HepG2 (cell line): ENCODE data around the gene IST1. TPM values are rescaled to one million over a fixed set of nuclear protein-coding genes. Genes with fewer than 3 reads are reported as not detected.

ENCODE experiments used
- ATAC-seq: fragments of 200-7000 bp; cut with Tn5 transposase; 3 replicates; pipeline ENCODE4 v1.9.1; 2020; ENCODE audit warnings: mild to moderate bottlenecking, moderate library complexity
- BruUV-seq: library from RNA; stranded (reverse); fragments of 400-500 nt; replicated peaks from 2 replicates; lab custom pipeline; 2021; lab: Mats Ljungman, UMichigan
- CTCF ChIA-PET: fragments of 300-600 bp; formaldehyde crosslinking; extraction: SDS; loops from one replicate; lab custom pipeline; 2021; ENCODE audit warnings: low total read pairs, inconsistent platforms, low intra/inter-chr PET ratio; lab: Yijun Ruan, JAX
- POLR2A ChIA-PET: fragments of 350-600 bp; sonication (Branson Sonifier 250); formaldehyde crosslinking; loops from one replicate; lab custom pipeline; 2020; ENCODE audit warnings: antibody characterized with exemption, inconsistent platforms; lab: Yijun Ruan, JAX
- DNase-seq: peaks from one replicate; pipeline ENCODE4 v3.0.0-alpha.2; 2015; ENCODE audit warnings: low spot score
- FAIRE-seq: peaks from 3 replicates; lab custom pipeline; 2011; peaks lifted over from hg19 to GRCh38; lab: Jason Lieb, UNC
- H2AFZ ChIP-seq: one replicate; pipeline ENCODE4 v1.6.1; 2011; ENCODE audit warnings: low read length, inconsistent platforms
- H3K27ac ChIP-seq: fragments of 300-600 bp; 3 replicates; pipeline ENCODE4 v1.8.0; 2011; ENCODE audit warnings: mixed run types, mild to moderate bottlenecking, mixed read lengths, low read length, inconsistent platforms; ENCODE audit not compliant: insufficient read depth; ENCODE audit errors: extremely low read length
- H3K27me3 ChIP-seq, 2 experiments: fragments of 200-600 bp in 1 of 2; 2 replicates in 1 of 2; 3 replicates in 1 of 2; pipeline versions ENCODE4 v1.6.0 to v1.8.0; 2011; ENCODE audit warnings: low read length in 2 of 2, mild to moderate bottlenecking in 2 of 2, moderate library complexity in 2 of 2, inconsistent platforms in 1 of 2; ENCODE audit not compliant: insufficient read depth in 2 of 2, control insufficient read depth in 1 of 2
- H3K36me3 ChIP-seq, 2 experiments: fragments of 200-600 bp in 1 of 2; replicated peaks in 1 of 2; 2 replicates in 1 of 2; 3 replicates in 1 of 2; pipeline versions ENCODE4 v1.5.1 to v1.8.0; 2011; ENCODE audit warnings: low read length in 2 of 2, inconsistent platforms in 1 of 2; ENCODE audit not compliant: insufficient read depth in 2 of 2, control insufficient read depth in 1 of 2
- H3K4me1 ChIP-seq: 2 replicates; pipeline ENCODE4 v1.5.1; 2012; ENCODE audit warnings: low read length, inconsistent platforms; ENCODE audit not compliant: insufficient read depth
- H3K4me2 ChIP-seq: 2 replicates; pipeline ENCODE4 v1.6.0; 2011; ENCODE audit warnings: low read depth, low read length, inconsistent platforms
- H3K4me3 ChIP-seq, 3 experiments: fragments of 200-600 bp in 1 of 3; sonication (generic), shearing (Covaris generic) in 1 of 3; replicated peaks in 1 of 3; 2 replicates each; pipeline ENCODE4 v1.5.1; 2011 to 2016; ENCODE audit warnings: low read length in 3 of 3, inconsistent platforms in 2 of 3, low read depth in 2 of 3, mild to moderate bottlenecking in 2 of 3, control low read depth in 1 of 3, mixed read lengths in 1 of 3; ENCODE audit not compliant: insufficient read depth in 1 of 3
- H3K79me2 ChIP-seq: one replicate; pipeline ENCODE4 v1.6.1; 2011; ENCODE audit warnings: low read length, inconsistent platforms; ENCODE audit not compliant: insufficient read depth
- H3K9ac ChIP-seq: 2 replicates; pipeline ENCODE4 v1.6.0; 2011; ENCODE audit warnings: mild to moderate bottlenecking, low read depth, low read length, inconsistent platforms; ENCODE audit not compliant: insufficient read depth
- H3K9me3 ChIP-seq: 2 replicates; pipeline ENCODE4 v1.5.1; 2012; ENCODE audit warnings: mild to moderate bottlenecking, low read length
- H4K20me1 ChIP-seq: 2 replicates; pipeline ENCODE4 v1.6.0; 2011; ENCODE audit warnings: inconsistent platforms, mild to moderate bottlenecking, low read length, moderate library complexity; ENCODE audit not compliant: insufficient read depth
- BORCS8-MEF2B ChIP-seq: sonication (generic); formaldehyde crosslinking; IDR thresholded peaks from 2 replicates; pipeline ENCODE4 v1.8.0; 2022; ENCODE audit warnings: mild to moderate bottlenecking, missing genetic modification reagents
- CAMTA2 ChIP-seq: sonication (generic); formaldehyde crosslinking; IDR thresholded peaks from 2 replicates; pipeline ENCODE4 v1.4.0; 2020; ENCODE audit warnings: mild to moderate bottlenecking, missing genetic modification reagents, borderline replicate concordance
- DDIT3 ChIP-seq: sonication (generic); formaldehyde crosslinking; IDR thresholded peaks from 2 replicates; pipeline ENCODE4 v1.4.0; 2020; ENCODE audit warnings: mild to moderate bottlenecking, missing genetic modification reagents
- HNF4A ChIP-seq: sonication (generic); formaldehyde crosslinking; IDR thresholded peaks from 2 replicates; pipeline ENCODE4 v1.4.0; 2020; ENCODE audit warnings: missing genetic modification reagents
- TEF ChIP-seq: sonication (generic); formaldehyde crosslinking; IDR thresholded peaks from 2 replicates; pipeline ENCODE4 v1.5.0; 2020; ENCODE audit warnings: missing genetic modification reagents
- ZBTB10 ChIP-seq: sonication (generic); formaldehyde crosslinking; IDR thresholded peaks from 2 replicates; pipeline ENCODE4 v1.4.0; 2020; ENCODE audit warnings: missing genetic modification reagents, borderline replicate concordance
- ZNF136 ChIP-seq: sonication (generic); formaldehyde crosslinking; IDR thresholded peaks from 2 replicates; pipeline ENCODE4 v1.8.1; 2022; ENCODE audit warnings: low read depth, mild to moderate bottlenecking, moderate library complexity, missing genetic modification reagents
- ZNF18 ChIP-seq: sonication (generic); formaldehyde crosslinking; IDR thresholded peaks from 2 replicates; pipeline ENCODE4 v1.8.0; 2022; ENCODE audit warnings: mild to moderate bottlenecking, missing genetic modification reagents; ENCODE audit not compliant: insufficient replicate concordance
- ZNF253 ChIP-seq: sonication (generic); formaldehyde crosslinking; IDR thresholded peaks from 2 replicates; pipeline ENCODE4 v1.8.0; 2022; ENCODE audit warnings: mild to moderate bottlenecking, missing genetic modification reagents, borderline replicate concordance
- WGBS: methylation state at CpG from one replicate; pipeline ENCODE4 v1.1.6; 2017; ENCODE audit warnings: low lambda C conversion rate; 5-methylcytosine and 5-hydroxymethylcytosine counted together
- in situ Hi-C: cut with HindIII; loops from 2 replicates; pipeline ENCODE4 v1.10.0; 2017; ENCODE audit warnings: low pct_unique_long_range_greater_than_20kb; ENCODE audit not compliant: extremely low pct_ligation_motif_present
- intact Hi-C: fragments of 100-400 bp; cut with micrococcal nuclease; formaldehyde crosslinking; loops from one replicate; pipeline ENCODE4 v1.10.0; 2022; ENCODE audit not compliant: unreplicated experiment
- polyA plus RNA-seq, 8 experiments: library from polyadenylated mRNA; depleted of rRNA in 3 of 8; stranded (reverse) in 7 of 8; unstranded in 1 of 8; fragments of >200 nt; fragmentation: Illumina TruSeq in 4 of 8; extraction: Trizol in 4 of 8; gene quantifications; 2 replicates each; pipeline versions ENCODE4 v1.2.1 to v1.2.3, GENCODE V29; 2011 to 2016; ENCODE audit warnings: low read depth in 4 of 8, missing spikeins in 1 of 8, mixed read lengths in 1 of 8; ENCODE audit not compliant: insufficient read depth in 1 of 8
- total RNA-seq, 5 experiments: library from RNA; depleted of rRNA; stranded (reverse); fragments of >200 nt; fragmentation: Illumina TruSeq; extraction: Trizol; gene quantifications; 2 replicates each; pipeline ENCODE4 v1.2.3, GENCODE V29; 2016; ENCODE audit warnings: low read depth in 1 of 5
- TF ChIP-seq, protein P1 (sequence below): sonication (generic); formaldehyde crosslinking; IDR thresholded peaks from 2 replicates; pipeline ENCODE4 v1.5.1; 2020; ENCODE audit warnings: mild to moderate bottlenecking, moderate library complexity, missing genetic modification reagents
- TF ChIP-seq, protein P2 (sequence below): sonication (generic); formaldehyde crosslinking; IDR thresholded peaks from 2 replicates; pipeline ENCODE4 v1.5.1; 2020; ENCODE audit warnings: missing genetic modification reagents, mild to moderate bottlenecking, borderline replicate concordance
- TF ChIP-seq, protein P3 (sequence below): sonication (generic); formaldehyde crosslinking; IDR thresholded peaks from 2 replicates; pipeline ENCODE4 v1.5.0; 2020; ENCODE audit warnings: mild to moderate bottlenecking, missing genetic modification reagents, moderate library complexity

IST1 gene
- total and polyA plus RNA-seq, 2 of the 13 experiments (the other 11 are each of a cell fraction or from before 2014, with no cell fraction given) = 346 to 415 TPM

DNA sequence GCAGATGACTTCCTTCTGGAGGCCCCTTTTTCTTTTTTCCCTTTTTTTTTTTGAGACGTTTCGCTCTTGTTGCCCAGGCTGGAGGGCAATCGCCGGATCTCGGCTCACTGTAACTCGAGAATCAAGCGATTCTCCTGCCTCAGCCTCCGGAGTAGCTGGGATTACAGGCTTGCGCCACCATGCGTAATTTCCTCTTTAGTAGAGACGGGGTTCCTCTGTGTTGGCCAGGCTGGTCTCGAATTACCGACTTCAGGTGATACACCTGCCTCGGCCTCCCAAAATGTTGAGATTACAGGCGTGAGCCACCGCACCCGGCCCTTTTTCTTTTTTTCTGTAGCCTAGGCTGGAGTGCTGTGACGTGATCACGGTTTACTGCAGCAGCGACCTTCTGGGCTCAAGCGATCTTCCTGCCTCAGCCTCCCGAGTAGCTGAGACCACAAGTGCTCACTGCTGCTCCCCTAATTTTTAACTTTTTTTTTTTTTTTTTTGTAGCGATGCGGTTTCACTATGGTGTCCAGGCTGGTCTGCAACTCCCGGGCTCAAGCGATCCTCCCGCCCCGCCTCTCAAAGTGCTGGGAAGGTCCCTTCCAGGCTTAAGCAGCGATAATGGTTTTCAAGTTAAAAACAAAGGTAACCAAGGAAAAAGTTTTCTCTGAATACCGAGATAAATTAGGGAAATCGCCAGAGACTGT, 956 bp upstream of the IST1 start:
- DNase-seq (peak; percentile 56), FAIRE-seq (peak; percentile 44), ATAC-seq (peak; percentile 26)
- peaks cover 0 to 5% of the 10 kb centered on the region in 2 experiments; a peak in 1 of 5 replicates for H3K36me3 ChIP-seq
- peak overlapping the region; percentile 95 for H3K27ac ChIP-seq
- H3K4me3 ChIP-seq = peak overlapping the region; percentile 85 to 98 (median 95)
- 1% methylated on average over 31 of the region's 31 CpGs for WGBS
- peaks cover 50% of the 10 kb centered on the region for H3K4me1 ChIP-seq
- in situ Hi-C loops (no loop called here), intact Hi-C loops (loop anchor here (2.0 kb wide), 1 partner anchor 66 kb away; no protein-coding TSS in a partner anchor)
- BruUV-seq = TSS peak; percentile 89
- CTCF ChIA-PET = no interaction called here
- H3K9me3 ChIP-seq = no peaks in the 10 kb centered on the region
- POLR2A ChIA-PET = interaction anchor here (0.7 to 4.9 kb wide), 13 partner anchors 9 to 199 kb away, joined by 3 to 59 read pairs (median 4); partner anchors contain the start of genes AP1G1, DHX38, HPR and TXNL4B
- peak overlapping the region; percentile 98 for H3K9ac ChIP-seq
- H4K20me1 ChIP-seq = peaks cover 30% of the 10 kb centered on the region
- H3K79me2 ChIP-seq = peaks cover 42% of the 10 kb centered on the region
- H3K4me2 ChIP-seq = peak overlapping the region; percentile 100
- no peak overlapping the region for H2AFZ ChIP-seq
- no peaks in the 10 kb centered on the region; a peak in 1 of 5 replicates for H3K27me3 ChIP-seq
- peak; percentile 83; the same call in 1 of the 2 replicates for TF ChIP-seq CAMTA2
- TF ChIP-seq, protein P1, sequence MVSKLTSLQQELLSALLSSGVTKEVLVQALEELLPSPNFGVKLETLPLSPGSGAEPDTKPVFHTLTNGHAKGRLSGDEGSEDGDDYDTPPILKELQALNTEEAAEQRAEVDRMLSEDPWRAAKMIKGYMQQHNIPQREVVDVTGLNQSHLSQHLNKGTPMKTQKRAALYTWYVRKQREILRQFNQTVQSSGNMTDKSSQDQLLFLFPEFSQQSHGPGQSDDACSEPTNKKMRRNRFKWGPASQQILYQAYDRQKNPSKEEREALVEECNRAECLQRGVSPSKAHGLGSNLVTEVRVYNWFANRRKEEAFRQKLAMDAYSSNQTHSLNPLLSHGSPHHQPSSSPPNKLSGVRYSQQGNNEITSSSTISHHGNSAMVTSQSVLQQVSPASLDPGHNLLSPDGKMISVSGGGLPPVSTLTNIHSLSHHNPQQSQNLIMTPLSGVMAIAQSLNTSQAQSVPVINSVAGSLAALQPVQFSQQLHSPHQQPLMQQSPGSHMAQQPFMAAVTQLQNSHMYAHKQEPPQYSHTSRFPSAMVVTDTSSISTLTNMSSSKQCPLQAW (CRISPR knock-in tag) = no peak
- TF ChIP-seq ZBTB10 (CRISPR knock-in tag) = no peak
- TF ChIP-seq, protein P2, sequence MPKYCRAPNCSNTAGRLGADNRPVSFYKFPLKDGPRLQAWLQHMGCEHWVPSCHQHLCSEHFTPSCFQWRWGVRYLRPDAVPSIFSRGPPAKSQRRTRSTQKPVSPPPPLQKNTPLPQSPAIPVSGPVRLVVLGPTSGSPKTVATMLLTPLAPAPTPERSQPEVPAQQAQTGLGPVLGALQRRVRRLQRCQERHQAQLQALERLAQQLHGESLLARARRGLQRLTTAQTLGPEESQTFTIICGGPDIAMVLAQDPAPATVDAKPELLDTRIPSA (CRISPR knock-in tag) = no peak
- no peak for TF ChIP-seq TEF (CRISPR knock-in tag)
- TF ChIP-seq, protein P3, sequence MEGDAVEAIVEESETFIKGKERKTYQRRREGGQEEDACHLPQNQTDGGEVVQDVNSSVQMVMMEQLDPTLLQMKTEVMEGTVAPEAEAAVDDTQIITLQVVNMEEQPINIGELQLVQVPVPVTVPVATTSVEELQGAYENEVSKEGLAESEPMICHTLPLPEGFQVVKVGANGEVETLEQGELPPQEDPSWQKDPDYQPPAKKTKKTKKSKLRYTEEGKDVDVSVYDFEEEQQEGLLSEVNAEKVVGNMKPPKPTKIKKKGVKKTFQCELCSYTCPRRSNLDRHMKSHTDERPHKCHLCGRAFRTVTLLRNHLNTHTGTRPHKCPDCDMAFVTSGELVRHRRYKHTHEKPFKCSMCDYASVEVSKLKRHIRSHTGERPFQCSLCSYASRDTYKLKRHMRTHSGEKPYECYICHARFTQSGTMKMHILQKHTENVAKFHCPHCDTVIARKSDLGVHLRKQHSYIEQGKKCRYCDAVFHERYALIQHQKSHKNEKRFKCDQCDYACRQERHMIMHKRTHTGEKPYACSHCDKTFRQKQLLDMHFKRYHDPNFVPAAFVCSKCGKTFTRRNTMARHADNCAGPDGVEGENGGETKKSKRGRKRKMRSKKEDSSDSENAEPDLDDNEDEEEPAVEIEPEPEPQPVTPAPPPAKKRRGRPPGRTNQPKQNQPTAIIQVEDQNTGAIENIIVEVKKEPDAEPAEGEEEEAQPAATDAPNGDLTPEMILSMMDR (CRISPR knock-in tag) = peak; percentile 64
- TF ChIP-seq ZNF136 (CRISPR knock-in tag) = no peak
- no peak for TF ChIP-seq DDIT3 (CRISPR knock-in tag)
- TF ChIP-seq BORCS8-MEF2B = no peak
- TF ChIP-seq ZNF253 (CRISPR knock-in tag) = no peak
- TF ChIP-seq ZNF18 = peak; percentile 20
- TF ChIP-seq HNF4A = 0 out of 2 replicates have a peak, but pooled peaks have one; percentile 3
